ENCODE results near the gene CLIC3.

Gene CLIC3

DNA sequence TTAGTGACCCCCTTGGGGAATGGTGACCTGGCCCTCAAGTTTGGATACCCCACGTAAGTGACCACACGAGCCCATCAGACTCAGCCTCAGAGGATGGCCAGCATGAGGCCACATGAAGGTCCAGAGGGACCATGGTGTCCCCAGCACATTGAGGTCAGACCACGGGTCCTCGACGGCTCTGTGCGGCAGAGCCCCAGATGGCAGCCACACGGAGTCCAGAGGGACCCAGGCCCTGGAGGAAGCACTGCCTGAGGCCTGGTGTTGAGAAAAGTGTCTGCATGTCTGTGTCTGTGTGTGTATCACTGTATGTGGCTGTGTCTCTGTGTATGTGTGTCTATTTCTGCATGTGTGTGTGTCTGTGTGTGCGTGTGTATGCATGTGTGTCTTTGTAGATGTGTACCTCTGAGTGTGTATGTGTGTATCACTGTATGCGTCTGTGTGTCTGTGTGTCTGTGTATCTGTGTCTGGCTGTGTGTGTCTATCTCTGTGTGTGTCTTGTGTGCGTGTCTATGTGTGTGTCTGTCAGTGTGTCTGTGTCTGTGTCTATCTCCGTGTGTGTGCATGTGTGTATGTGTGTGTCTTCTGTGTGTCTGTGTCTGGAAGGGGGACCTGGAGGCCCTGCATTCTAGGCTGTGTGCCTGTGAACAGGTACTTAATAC, 12.6 kb downstream of the CLIC3 start:
- WGBS, 2 experiments (ENCODE audit: insufficient coverage in 2 of 2) = 86 to 93% methylated on average over 10 of the region's 11 CpGs

DNA sequence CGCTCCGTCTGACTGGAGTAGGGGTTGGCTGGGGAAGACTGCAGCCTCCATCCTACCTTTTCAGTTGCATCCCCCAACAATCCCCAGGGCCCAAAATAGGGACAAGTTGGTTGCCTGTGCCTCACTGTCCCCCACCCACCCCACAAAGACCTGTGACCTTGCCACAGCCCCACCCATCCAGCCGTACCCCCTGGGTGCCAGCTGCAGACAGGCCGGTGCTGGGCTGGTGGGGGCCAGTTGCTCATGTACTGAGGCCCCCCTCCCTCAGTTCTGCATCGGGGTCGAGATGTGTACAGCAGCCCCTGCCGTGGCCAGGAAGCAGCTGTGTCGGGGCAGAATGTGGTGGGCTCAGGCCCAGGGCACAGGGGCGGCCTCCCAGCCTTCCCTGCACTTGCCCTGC, 13.2 kb downstream of the CLIC3 start:
- Histone ChIP-seq H3K27ac (ENCODE audit: low read depth, low read length, severe bottlenecking) (no peak overlapping the region), H3K4me1 (ENCODE audit: control insufficient read depth, insufficient read depth, low read length, poor library complexity, severe bottlenecking) (peaks cover 14% of the 10 kb centered on the region), H3K4me3 (ENCODE audit: extremely low read depth, insufficient read depth, low read length, poor library complexity, severe bottlenecking) (no peak overlapping the region), H3K36me3 (ENCODE audit: control insufficient read depth, insufficient read depth, low read length) (no peaks in the 10 kb centered on the region), H3K9me3 (ENCODE audit: control insufficient read depth, low read length) (no peaks in the 10 kb centered on the region)
- WGBS, 2 experiments (ENCODE audit: insufficient coverage in 2 of 2) = 88 to 93% methylated on average over 7 of the region's 9 CpGs

More for the DNA sequence above, 12.6 kb downstream of the CLIC3 start:
- H3K4me3 ChIP-seq (ENCODE audit: extremely low read depth, insufficient read depth, low read length, poor library complexity, severe bottlenecking) = no peak overlapping the region
- H3K27ac ChIP-seq (ENCODE audit: low read depth, low read length, severe bottlenecking) = no peak overlapping the region
- no peaks in the 10 kb centered on the region for H3K9me3 ChIP-seq (ENCODE audit: control insufficient read depth, low read length)
- H3K36me3 ChIP-seq (ENCODE audit: control insufficient read depth, insufficient read depth, low read length) = no peaks in the 10 kb centered on the region
- peaks cover 14% of the 10 kb centered on the region for H3K4me1 ChIP-seq (ENCODE audit: control insufficient read depth, insufficient read depth, low read length, poor library complexity, severe bottlenecking)

DNA sequence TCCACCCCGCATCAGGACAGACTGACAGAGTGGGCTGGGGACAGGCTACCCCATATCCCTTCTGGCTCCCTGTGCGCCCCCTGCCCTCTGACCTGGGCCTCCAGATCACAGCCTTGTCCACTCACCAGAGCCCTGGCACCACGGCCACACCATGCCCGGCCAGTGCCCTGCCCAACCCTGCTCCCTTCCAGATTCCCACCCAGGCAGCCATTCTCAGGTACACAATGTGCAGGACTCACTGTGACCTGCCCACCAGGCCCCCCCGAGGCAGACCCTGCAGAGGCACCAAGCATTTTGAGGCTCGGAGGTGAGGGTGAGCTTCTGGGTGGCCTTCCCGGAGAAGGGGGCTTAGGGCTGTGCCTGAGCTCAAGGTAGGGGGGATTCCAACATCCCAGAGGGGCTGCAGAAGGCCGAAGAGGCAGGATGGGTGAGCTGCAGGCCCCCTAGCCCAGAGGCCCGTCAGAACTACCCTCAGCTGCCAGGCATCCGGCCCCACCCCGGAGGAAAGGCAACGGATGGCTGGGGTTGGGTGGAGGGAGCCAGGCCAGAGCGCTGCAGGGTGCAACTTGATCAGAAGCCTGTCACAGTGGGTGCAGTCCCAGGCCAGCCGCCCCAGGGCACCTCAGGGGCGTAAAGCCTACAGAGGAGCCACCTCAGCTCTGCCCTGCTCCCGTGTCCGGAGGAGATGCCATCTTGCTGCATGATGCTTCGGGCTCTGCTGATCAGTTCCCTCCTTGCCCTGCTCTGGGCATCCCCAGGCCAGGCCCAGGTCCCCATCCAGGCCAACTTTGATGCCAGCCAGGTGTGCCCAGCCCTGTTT, 13.9 kb downstream of the CLIC3 start, which contains the start of gene LCNL1:
Gene LCNL1 (plus strand): TSS at position 762 of the 820 bp plus-strand sequence. CDS start 594 bp downstream, outside the sequence.
- Histone ChIP-seq H3K27ac (ENCODE audit: low read depth, low read length, severe bottlenecking) (no peak within 1 kb of the TSS), H3K4me3 (ENCODE audit: extremely low read depth, insufficient read depth, low read length, poor library complexity, severe bottlenecking) (no peak within 1 kb of the TSS), H3K9me3 (ENCODE audit: control insufficient read depth, low read length) (no peaks in the 10 kb centered on the region), H3K36me3 (ENCODE audit: control insufficient read depth, insufficient read depth, low read length) (no peaks in the 10 kb centered on the region), H3K4me1 (ENCODE audit: control insufficient read depth, insufficient read depth, low read length, poor library complexity, severe bottlenecking) (peaks cover 14% of the 10 kb centered on the region)
- WGBS, 2 experiments (ENCODE audit: insufficient coverage in 2 of 2) = 90 to 91% methylated on average over 18 of the region's 18 CpGs

DNA sequence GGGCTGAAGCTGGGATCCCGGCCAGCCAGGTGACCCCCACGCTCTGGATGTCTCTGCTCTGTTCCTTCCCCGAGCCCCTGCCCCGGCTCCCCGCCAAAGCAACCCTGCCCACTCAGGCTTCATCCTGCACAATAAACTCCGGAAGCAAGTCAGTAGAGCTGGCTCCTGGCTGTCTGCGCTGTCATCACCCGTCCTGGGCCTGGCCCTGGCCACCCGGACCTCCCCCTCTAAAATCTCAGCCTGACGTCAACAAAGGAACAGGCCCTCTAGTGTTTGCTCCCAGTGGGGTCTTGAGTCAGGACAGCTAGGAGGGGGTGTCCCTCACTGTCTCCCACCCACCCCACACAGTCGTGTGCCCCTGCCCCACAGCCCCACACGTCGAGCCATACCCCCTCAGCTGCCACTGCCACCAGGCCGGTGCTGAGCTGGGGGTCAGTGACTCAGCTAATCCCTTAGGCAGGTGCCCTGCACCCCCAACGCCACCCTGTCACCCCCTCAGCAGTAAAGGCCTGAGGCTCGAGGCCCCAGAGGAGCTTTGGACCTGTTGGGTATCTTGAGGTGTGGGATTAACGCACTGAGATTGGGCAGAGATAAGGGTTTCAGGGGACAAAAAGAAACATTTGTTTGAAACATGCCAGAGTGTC, 14.7 kb downstream of the CLIC3 start:
- Histone ChIP-seq H3K27ac (ENCODE audit: low read depth, low read length, severe bottlenecking) (no peak overlapping the region), H3K4me1 (ENCODE audit: control insufficient read depth, insufficient read depth, low read length, poor library complexity, severe bottlenecking) (peaks cover 14% of the 10 kb centered on the region), H3K36me3 (ENCODE audit: control insufficient read depth, insufficient read depth, low read length) (no peaks in the 10 kb centered on the region), H3K9me3 (ENCODE audit: control insufficient read depth, low read length) (no peaks in the 10 kb centered on the region), H3K4me3 (ENCODE audit: extremely low read depth, insufficient read depth, low read length, poor library complexity, severe bottlenecking) (no peak overlapping the region)
- WGBS, 2 experiments (ENCODE audit: insufficient coverage in 2 of 2) = 87 to 88% methylated on average over 6 to 11 of the region's 17 CpGs

DNA sequence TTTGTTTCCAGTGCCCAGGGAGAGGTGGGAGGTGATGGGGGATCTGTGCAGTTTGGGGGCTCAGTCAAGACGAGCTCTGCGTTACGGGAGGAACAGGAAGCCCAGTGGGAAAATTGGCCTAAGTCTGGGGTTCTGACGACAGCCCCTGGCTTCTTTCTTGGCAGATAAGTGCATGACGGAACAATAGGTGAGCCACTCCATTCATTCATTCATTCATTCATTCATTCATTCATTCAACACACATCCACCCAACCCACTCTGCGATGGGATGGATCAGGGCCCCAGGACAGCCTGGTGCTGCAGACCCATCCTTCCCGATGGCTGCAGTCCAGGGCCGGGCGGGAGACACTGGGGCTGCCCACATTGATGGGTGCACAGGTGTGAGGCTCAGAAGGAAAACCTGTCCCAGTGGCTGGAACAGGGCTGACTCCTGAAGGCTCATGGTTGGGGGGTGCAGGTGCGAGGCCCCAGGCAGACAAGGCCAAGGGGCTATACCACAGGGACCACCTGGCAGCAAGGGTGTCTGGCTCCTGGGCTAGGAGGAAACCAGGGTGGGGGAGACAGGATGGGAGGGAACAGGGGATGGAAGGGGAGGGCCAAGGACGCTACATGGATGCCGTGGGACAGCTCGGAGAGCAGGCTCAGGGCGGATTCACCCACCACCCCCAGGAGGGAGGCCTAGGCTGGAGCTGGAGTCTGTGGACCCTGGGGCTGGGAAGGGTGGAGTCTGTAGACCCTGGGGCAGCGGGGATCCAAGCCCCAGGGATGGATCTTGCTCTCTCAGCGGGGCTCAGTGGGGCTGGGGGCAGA, 15.5 kb downstream of the CLIC3 start:
- Histone ChIP-seq H3K4me1 (ENCODE audit: control insufficient read depth, insufficient read depth, low read length, poor library complexity, severe bottlenecking) (peaks cover 14% of the 10 kb centered on the region), H3K4me3 (ENCODE audit: extremely low read depth, insufficient read depth, low read length, poor library complexity, severe bottlenecking) (no peak overlapping the region), H3K9me3 (ENCODE audit: control insufficient read depth, low read length) (no peaks in the 10 kb centered on the region), H3K27ac (ENCODE audit: low read depth, low read length, severe bottlenecking) (no peak overlapping the region), H3K36me3 (ENCODE audit: control insufficient read depth, insufficient read depth, low read length) (no peaks in the 10 kb centered on the region)
- WGBS, 2 experiments (ENCODE audit: insufficient coverage in 2 of 2) = 97% methylated on average over 11 to 13 of the region's 16 CpGs

DNA sequence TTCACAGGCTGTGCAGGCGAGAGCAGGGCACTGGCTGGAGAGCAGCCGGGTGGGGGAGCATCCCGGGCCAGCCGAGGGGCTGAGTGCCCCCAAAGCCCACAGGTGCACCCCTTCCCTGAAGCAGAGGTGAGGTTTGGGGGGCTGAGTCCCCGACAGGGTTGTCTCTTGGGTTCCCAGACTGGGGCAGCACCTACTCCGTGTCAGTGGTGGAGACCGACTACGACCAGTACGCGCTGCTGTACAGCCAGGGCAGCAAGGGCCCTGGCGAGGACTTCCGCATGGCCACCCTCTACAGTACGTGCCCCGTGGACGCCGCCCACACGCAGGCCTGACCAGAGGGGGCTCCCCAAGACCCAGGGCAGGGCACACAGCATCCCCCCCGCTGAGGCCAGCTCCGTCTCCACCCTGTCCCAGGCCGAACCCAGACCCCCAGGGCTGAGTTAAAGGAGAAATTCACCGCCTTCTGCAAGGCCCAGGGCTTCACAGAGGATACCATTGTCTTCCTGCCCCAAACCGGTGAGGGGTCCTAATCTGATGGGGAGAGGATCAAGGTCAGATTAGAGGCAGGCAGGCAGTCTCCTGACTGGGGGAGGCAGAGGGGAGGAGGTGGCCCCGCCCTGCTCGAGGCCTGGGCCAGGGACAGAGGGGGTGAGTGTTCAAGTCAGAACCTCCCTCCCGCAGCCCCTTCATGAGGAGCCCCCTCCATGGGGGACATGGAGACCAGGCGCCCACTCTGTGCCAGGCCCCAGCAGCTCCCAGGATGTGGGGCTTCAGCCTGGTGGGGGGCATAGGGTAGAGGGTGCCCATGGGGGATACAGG, 16.4 kb downstream of the CLIC3 start:
- no peaks in the 10 kb centered on the region for H3K36me3 ChIP-seq (ENCODE audit: control insufficient read depth, insufficient read depth, low read length)
- 90 to 92% methylated on average over 23 to 26 of the region's 26 CpGs for WGBS, 2 experiments (ENCODE audit: insufficient coverage in 2 of 2)
- no peaks in the 10 kb centered on the region for H3K9me3 ChIP-seq (ENCODE audit: control insufficient read depth, low read length)
- peaks cover 14% of the 10 kb centered on the region for H3K4me1 ChIP-seq (ENCODE audit: control insufficient read depth, insufficient read depth, low read length, poor library complexity, severe bottlenecking)
- H3K27ac ChIP-seq (ENCODE audit: low read depth, low read length, severe bottlenecking) = no peak overlapping the region
- no peak overlapping the region for H3K4me3 ChIP-seq (ENCODE audit: extremely low read depth, insufficient read depth, low read length, poor library complexity, severe bottlenecking)

DNA sequence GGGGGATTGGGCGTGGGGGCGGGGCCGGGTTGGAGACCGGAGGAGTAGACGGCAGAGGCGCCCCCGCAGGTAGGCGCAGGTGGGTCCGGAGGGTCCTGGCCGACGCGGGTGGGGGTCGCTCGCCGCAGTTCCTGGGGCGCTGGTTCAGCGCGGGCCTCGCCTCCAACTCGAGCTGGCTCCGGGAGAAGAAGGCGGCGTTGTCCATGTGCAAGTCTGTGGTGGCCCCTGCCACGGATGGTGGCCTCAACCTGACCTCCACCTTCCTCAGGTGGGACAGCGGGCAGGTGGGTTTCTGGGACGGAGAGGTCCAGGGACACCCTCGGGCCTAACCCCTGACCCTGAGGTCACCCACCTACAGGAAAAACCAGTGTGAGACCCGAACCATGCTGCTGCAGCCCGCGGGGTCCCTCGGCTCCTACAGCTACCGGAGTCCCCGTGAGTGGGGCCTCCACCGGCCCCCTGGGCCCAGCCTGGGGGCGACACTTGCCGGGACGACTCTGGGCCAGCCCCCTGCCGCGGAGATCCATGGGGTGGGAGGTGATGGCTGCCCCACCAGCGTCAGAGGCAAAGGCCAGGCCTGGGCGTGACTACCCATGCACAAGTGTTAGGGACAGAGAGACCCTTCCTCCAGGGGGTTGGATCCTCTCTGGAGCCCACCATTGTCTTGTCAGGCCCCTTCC, 17.4 kb downstream of the CLIC3 start:
- Histone ChIP-seq H3K4me3 (ENCODE audit: extremely low read depth, insufficient read depth, low read length, poor library complexity, severe bottlenecking) (no peak overlapping the region), H3K27ac (ENCODE audit: low read depth, low read length, severe bottlenecking) (no peak overlapping the region), H3K36me3 (ENCODE audit: control insufficient read depth, insufficient read depth, low read length) (no peaks in the 10 kb centered on the region), H3K9me3 (ENCODE audit: control insufficient read depth, low read length) (no peaks in the 10 kb centered on the region), H3K4me1 (ENCODE audit: control insufficient read depth, insufficient read depth, low read length, poor library complexity, severe bottlenecking) (peaks cover 14% of the 10 kb centered on the region)
- WGBS, 2 experiments (ENCODE audit: insufficient coverage in 2 of 2) = 71% methylated on average over 40 to 41 of the region's 41 CpGs

DNA sequence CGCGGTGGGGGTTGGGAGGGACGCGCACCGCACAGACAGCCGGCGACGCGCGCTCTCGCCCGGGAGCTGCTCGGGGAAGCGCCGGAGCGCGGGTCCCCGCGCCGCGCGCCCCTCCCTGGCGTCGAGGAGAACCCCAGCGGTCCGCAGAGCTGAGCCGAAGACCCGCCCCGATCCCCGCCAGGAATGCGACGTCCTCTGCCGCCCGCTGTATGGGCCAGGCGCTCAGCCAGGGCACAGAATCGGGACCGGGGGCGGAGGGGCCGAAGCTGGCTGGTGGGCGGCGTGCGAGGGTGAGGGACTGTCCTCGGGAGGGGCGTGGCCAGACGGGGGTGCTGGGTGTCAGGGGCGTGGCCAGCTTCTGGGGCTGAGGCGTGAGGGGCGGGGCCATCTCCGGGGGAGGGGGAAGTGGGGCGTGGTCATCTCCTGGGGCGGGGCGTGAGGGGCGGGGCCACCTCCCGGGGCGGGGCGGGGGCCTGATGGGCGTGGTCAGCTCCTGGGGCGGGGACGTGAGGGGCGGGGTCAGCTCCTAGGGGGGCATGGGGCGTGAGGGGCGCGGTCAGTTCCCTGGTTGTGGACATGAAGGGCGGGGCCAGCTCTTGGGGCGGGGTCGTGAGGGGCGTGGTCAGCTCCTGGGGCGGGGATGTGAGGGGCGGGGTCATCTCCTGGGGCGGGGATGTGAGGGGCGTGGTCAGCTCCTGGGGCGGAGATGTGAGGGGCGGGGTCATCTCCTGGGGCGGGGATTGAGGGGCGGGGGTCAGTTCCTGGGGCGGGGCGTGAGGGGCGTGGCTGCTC, 18.1 kb downstream of the CLIC3 start:
- peak overlapping the region; percentile 40 for H3K4me3 ChIP-seq (ENCODE audit: extremely low read depth, insufficient read depth, low read length, poor library complexity, severe bottlenecking)

DNA sequence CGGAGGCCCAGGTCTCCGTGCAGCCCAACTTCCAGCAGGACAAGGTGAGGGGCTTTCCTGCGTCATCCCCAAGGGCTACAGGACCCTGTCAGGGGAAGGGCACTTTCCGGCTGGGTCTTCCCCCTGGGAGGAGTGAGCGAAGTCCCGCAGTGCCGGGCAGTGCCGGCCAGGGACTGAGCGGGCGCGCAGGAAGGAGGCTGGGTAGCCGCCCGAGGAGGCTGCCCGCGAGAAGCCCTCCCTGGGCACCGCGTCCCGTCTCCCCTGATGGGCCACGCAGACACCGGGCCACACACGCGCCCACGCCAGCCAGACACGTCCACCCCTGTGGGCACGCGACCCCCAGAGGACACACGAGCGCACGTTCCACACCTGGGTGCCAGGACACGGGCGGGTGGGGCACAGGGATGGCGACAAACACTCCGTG, 18.7 kb downstream of the CLIC3 start:
- Histone ChIP-seq H3K4me3 (ENCODE audit: extremely low read depth, insufficient read depth, low read length, poor library complexity, severe bottlenecking) (peak overlapping the region; percentile 40), H3K9me3 (ENCODE audit: control insufficient read depth, low read length) (no peaks in the 10 kb centered on the region), H3K4me1 (ENCODE audit: control insufficient read depth, insufficient read depth, low read length, poor library complexity, severe bottlenecking) (peaks cover 14% of the 10 kb centered on the region), H3K36me3 (ENCODE audit: control insufficient read depth, insufficient read depth, low read length) (no peaks in the 10 kb centered on the region), H3K27ac (ENCODE audit: low read depth, low read length, severe bottlenecking) (no peak overlapping the region)
- WGBS, 2 experiments (ENCODE audit: insufficient coverage in 2 of 2) = 16% methylated on average over 29 to 33 of the region's 33 CpGs

More for the DNA sequence above, 18.1 kb downstream of the CLIC3 start:
- no peaks in the 10 kb centered on the region for H3K36me3 ChIP-seq (ENCODE audit: control insufficient read depth, insufficient read depth, low read length)
- no peaks in the 10 kb centered on the region for H3K9me3 ChIP-seq (ENCODE audit: control insufficient read depth, low read length)
- WGBS, 2 experiments (ENCODE audit: insufficient coverage in 2 of 2) = 0 to 2% methylated on average over 32 to 40 of the region's 78 CpGs
- peaks cover 14% of the 10 kb centered on the region for H3K4me1 ChIP-seq (ENCODE audit: control insufficient read depth, insufficient read depth, low read length, poor library complexity, severe bottlenecking)
- no peak overlapping the region for H3K27ac ChIP-seq (ENCODE audit: low read depth, low read length, severe bottlenecking)
